Tibial nerve (tissue), 4 donors: ENCODE measurements around the gene DSC3.

Experiments
- CTCF ChIP-seq, 5 experiments: fragments of 200-600 bp in 3 of 5; fragments of 450-650 bp in 2 of 5; sonication (generic) in 3 of 5; IDR thresholded peaks; one replicate each; pipeline ENCODE4 v1.5.1; 2016 to 2019; ENCODE audit warnings: antibody characterized with exemption in 5 of 5, mild to moderate bottlenecking in 3 of 5, moderate library complexity in 2 of 5
- EP300 ChIP-seq, 2 donors: sonication (generic); formaldehyde crosslinking; IDR thresholded peaks; one replicate each; pipeline ENCODE4 v1.6.1; 2017; ENCODE audit warnings: antibody characterized with exemption in 2 of 2, mild to moderate bottlenecking in 1 of 2

- TF ChIP-seq EP300 (IDR thresholded peaks at IDR 0.05) (no peak), CTCF (IDR thresholded peaks at IDR 0.05) (no peak)
Observed at GRCh38 chr18:31042084-31042405, 497 bp downstream of the DSC3 start.
